Suprapubic skin (tissue), 3 donors: Measurements from ENCODE around the gene MED20.
A peak's percentile ranks its signal among the peaks of the same experiment; 100 is the strongest.

ENCODE experiments used
- EP300 ChIP-seq: sonication (generic); formaldehyde crosslinking; IDR thresholded peaks from one replicate; pipeline ENCODE4 v1.6.1; 2017; ENCODE audit warnings: antibody characterized with exemption
- TF ChIP-seq, protein P1 (sequence below), 2 donors: fragments of 200-600 bp in 1 of 2; fragments of 450-650 bp in 1 of 2; sonication (generic) in 1 of 2; IDR thresholded peaks; one replicate each; pipeline ENCODE4 v1.5.1; 2016 to 2019; ENCODE audit warnings: antibody characterized with exemption in 2 of 2, mild to moderate bottlenecking in 1 of 2, moderate library complexity in 1 of 2

DNA sequence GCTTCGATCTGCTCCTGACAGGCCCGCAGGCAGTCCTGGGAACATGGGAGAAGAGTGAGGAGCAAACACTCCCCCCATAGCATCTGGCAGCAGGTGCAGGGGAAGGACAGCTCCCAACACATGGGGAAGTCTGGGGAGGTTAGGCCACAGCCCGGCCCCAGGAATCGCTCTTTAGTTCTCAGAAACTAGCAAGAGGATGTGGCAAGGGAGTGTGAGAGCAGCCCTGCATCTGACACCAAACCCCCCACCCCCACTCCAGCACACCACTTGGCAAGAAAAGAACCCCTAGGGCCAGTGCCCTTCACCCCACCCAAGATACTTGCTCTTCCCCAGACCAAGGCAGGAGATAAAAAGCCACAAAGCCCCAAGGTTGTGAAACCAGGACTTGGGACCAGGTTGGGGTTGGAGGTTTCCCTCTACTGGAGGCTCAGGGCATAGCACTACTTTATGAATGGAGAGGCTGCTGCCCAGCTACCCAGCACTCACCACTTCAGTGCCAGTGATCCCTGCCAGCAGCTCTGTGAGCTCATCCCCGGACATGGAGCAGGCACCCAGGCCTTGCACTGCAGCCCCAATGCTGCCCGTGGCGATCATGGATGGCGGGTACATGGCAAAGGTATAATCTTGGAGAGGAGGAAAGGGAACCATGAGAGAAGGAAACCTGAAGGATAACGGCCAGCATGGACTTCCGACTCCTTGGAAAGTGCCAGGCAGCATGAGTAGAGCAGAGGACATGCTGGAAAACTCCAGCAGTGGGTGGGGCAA is 15.3 kb upstream of the MED20 start:
- TF ChIP-seq, protein P1, sequence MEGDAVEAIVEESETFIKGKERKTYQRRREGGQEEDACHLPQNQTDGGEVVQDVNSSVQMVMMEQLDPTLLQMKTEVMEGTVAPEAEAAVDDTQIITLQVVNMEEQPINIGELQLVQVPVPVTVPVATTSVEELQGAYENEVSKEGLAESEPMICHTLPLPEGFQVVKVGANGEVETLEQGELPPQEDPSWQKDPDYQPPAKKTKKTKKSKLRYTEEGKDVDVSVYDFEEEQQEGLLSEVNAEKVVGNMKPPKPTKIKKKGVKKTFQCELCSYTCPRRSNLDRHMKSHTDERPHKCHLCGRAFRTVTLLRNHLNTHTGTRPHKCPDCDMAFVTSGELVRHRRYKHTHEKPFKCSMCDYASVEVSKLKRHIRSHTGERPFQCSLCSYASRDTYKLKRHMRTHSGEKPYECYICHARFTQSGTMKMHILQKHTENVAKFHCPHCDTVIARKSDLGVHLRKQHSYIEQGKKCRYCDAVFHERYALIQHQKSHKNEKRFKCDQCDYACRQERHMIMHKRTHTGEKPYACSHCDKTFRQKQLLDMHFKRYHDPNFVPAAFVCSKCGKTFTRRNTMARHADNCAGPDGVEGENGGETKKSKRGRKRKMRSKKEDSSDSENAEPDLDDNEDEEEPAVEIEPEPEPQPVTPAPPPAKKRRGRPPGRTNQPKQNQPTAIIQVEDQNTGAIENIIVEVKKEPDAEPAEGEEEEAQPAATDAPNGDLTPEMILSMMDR (IDR thresholded peaks at IDR 0.05), result peak; percentile 34 to 84
- no peak for TF ChIP-seq EP300
